NCI-H128 (cell line): ENCODE measurements around the gene USP15.
"Not testable (repeated sequence)": the region's sequence is repeated elsewhere in the genome, so short reads cannot be mapped to it uniquely, and the experiment has no call there.

Experiments
- DNase-seq: peaks from one replicate; lab custom pipeline; 2025; ENCODE audit not compliant: unreplicated experiment; lab: John Stamatoyannopoulos, UW

USP15 gene

DNA sequence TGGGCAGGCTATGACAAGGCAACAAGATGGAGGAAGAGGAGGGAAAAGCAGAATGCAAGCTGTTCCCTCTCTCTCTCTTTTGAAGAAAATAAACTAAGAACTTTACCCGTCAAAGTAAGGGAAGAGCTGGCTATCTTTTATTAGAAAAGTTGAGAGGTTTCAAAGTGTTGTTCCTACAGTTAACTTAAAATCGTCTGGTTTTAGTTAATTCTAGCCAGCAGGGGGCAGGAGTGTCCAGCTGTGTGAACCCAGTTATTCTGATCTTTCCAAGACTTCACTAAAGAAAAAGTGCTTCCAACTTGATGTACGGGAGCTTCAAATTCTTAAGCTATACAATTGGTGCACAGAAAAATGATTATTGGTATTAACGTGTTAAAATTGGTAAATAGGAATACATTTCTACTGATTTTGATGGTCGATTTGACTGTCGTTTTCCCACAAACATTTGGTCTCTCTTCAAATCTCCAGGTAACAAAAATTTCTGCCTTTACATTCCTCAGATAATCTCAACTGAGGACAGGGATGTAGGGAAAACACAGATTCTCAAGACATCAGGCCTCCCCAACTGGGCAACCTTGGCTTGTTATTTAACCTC is 178.0 kb downstream of the USP15 start:
- DNase-seq: peak; percentile 29

GRCh38 chr12:62446754-62447452 is 186.7 kb downstream of the USP15 start:
- no peak for DNase-seq

DNA sequence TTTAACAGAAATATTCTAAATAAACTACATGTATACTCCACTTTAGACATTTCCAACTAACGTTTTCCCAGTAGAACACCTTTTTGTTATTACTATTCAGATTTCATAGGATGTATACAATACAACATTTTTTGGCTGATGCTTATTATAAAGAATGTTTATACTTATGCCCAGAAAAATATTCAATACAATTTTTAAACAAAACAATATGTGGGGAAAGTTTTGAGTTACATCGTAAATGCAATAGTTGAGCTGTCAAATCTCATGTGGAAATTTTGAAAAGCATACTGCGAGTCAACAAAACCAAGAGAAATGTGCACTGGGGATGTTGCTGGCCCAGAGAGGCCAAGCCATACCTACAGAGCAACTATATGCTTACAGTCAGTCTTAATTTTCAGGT is 188.2 kb downstream of the USP15 start:
- DNase-seq: no peak

DNA sequence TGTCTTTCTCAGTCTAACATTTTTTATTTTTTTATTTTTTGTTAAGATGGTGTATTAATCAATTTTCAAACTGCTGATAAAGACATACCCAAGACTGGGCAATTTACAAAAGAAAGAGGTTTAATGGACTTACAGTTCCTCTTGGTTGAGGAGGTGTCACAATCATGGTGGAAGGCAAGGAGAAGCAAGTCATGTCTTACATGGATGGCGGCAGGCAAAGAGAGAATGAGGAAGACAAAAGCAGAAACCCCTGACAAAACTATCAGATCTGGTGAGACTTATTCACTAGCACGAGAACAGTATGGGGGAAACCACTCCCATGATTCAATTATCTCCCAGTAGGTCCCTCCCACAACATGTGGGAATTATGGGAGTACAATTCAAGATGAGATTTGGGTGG is 195.2 kb downstream of the USP15 start:
- DNase-seq: not testable (repeated sequence)

DNA sequence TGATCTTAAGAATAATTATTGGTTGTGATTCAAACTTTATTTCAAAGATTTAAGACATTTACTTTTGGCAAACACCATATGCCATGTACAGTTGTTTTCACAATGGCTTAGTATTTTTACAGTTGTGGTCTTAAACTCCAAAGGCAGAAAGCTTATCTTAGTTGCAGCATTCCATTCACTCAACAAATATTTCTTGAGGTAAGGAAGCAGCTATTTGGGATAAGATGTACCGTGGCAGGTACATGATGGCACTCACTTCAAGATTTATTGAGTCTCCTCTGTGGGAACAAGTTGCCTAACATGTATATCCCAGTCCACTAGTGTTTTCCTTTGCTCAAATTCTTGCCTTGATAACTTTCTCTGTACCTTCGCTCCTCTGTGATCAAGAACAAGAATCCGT is 198.4 kb downstream of the USP15 start:
- DNase-seq: no peak

- DNase-seq: no peak
These were observed 199.8 kb downstream of the USP15 start for GRCh38 chr12:62459976-62460375.

DNA sequence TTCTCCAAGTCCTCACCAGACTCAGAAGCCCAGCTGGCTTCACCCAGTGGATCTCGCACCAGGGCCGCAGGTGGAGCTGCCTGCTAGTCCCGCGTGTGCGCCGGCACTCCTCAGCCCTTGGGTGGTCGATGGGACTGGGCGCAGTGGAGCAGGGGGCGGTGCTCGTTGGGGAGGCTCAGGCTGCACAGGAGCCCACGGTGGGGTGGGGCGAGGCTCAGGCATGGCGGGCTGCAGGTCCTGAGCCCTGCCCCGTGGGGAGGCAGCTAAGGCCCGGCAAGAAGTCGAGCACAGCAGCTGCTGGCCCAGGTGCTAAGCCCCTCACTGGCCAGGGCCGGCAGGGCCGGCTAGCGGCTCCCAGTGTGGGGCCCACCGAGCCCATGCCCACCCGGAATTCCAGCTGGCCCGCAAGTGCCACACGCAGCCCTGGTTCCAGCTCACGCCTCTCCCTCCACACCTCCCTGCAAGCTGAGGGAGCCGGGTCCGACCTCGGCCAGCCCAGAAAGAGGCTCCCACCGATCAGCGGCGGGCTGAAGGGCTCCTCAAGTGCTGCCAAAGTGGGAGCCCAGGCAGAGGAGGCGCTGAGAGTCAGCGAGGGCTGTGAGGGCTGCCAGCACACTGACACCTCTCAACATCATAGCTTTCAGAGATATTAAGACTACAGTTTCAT is 201.1 kb downstream of the USP15 start:
- DNase-seq: not testable (repeated sequence)

- DNase-seq: not testable (repeated sequence)
These were observed 203.0 kb downstream of the USP15 start for GRCh38 chr12:62463252-62463651.
